ENCODE results near the gene GCGR.

DNA sequence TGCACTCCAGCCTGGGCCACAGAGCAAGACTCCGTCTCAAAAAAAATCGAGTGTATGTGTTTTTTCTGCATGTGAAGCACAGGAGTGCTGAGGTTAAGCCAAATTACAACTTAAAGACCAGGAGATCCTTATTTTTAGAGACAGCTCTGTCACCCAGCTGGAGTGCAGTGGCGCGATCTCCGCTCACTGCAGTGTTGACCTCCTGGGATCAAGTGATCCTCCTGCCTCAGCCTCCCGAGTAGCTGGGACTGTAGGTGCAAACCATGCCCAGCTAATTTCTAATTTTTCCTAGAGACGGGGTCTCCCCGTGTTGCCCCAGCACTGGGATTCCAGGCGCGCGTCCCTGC is 38.4 kb downstream of the GCGR start:
- TF ChIP-seq, protein P1, sequence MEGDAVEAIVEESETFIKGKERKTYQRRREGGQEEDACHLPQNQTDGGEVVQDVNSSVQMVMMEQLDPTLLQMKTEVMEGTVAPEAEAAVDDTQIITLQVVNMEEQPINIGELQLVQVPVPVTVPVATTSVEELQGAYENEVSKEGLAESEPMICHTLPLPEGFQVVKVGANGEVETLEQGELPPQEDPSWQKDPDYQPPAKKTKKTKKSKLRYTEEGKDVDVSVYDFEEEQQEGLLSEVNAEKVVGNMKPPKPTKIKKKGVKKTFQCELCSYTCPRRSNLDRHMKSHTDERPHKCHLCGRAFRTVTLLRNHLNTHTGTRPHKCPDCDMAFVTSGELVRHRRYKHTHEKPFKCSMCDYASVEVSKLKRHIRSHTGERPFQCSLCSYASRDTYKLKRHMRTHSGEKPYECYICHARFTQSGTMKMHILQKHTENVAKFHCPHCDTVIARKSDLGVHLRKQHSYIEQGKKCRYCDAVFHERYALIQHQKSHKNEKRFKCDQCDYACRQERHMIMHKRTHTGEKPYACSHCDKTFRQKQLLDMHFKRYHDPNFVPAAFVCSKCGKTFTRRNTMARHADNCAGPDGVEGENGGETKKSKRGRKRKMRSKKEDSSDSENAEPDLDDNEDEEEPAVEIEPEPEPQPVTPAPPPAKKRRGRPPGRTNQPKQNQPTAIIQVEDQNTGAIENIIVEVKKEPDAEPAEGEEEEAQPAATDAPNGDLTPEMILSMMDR (IDR thresholded peaks at IDR 0.05; ENCODE audit: poor library complexity, severe bottlenecking): no peak
- no peak for TF ChIP-seq SMC3 (conservative IDR thresholded peaks at IDR 0.05; ENCODE audit: poor library complexity)
- no peak for TF ChIP-seq TAF1 (IDR thresholded peaks at IDR 0.05; ENCODE audit: low read depth)
